Stimulated activated CD8-positive, alpha-beta memory T cell treated with anti-CD3 and anti-CD28 coated beads, Interleukin-4, amount 100 ng/mL, for 4 hours (primary cell): ENCODE data around the gene ATP10A.
"Not testable (repeated sequence)": the region's sequence is repeated elsewhere in the genome, so short reads cannot be mapped to it uniquely, and the experiment has no call there.

ENCODE experiments used
- DNase-seq, 2 donors: peaks; one replicate each; pipeline ENCODE4 v3.0.0-alpha.2; 2020; ENCODE audit warnings: low read depth in 2 of 2, low spot score in 1 of 2

ATP10A gene

DNA sequence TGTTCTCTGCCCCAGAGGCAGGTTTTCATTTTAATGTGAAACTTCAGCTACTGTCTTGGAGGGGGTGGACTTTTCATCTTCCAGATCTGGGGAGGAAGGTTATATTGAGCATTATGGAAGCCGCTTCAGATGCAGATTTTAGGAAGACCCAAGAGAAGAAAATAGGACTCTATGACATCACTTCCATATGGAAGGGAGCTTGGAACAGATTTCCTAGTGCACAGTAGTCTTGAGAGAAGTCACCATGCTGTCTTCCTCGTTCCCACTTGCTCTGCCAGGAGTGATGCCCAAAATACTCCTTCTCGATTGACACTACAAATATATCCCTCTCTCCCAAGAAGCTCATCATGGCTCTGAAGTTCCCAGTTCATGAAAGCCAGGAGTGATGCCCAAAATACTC is 197.2 kb downstream of the ATP10A start:
- no peak for DNase-seq

DNA sequence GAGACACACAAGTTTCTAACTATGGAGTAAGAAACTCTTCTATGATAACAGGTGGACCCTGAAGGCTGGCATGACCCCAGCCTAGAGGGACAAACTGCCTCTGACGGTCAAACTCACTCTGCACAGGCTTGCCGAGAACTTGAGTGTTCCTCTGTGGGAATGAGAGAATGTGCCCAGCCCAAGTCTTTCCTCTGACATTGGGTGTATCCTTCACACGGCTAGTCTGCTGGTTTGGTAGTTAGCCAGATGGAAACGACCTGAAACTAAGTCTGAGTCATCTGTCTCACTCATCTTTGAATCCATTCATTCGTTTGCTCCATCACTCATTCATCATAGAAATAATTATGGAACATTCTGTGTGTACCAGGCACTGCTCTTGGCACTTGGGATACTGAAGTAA is 198.4 kb downstream of the ATP10A start:
- DNase-seq, result no peak

DNA sequence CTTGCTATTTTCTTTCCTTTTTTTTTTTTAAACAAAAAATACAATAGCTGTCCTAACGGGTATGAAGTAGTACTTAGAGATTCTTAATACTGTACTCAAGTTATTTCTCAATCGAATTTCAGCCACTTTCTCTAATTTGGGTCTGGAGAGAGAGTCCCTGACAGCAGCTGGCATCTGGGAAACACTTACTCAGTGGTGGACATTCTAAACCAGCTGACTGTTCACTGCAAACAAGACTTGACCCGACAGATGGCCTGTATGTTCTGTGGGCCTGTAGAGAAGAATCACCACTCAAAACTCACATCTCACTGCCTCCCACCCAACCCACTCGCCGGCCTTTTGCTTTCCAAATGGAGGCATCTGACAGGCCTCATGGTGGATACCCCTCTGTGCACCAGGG is 199.6 kb downstream of the ATP10A start:
- DNase-seq, result no peak

DNA sequence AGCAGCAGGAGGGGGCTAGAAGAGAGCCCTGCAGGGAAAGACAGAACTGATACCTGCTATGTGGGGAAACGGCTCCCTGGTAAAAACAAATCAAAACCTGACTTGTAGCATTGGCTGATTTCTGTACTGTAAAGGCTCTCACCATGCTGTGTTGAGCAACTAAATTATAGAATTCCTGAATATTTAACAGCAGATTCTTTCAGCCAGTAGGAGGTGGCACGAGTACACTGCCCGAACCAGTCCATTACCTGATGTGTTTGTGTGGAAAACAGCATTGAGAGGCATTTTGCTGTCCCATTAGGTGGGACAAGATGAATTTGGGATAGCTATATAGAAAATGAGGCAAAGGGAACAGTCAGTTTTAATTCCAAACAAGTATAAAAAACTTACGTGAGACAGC is 201.2 kb downstream of the ATP10A start:
- DNase-seq, result no peak

DNA sequence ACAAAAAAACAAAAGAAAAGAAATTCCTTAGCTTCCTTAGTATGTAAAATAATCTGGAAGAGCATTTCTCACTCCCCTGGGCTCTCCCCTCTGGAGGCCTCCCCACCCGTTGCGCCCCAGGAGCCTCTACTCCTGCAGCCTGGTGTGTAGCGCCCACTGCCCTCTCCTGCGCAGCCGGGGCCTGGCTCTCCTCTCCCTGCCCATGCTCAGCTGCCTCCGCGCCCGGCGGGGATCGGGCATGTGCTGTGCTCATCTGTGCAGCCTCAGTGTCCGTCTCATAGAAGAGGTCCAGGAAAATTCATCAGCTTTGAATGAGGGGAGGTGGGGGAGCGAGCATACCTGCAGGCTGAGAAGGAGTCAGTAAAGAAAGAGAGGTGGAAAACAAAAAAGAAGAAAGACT is 203.9 kb downstream of the ATP10A start:
- DNase-seq, result no peak

DNA sequence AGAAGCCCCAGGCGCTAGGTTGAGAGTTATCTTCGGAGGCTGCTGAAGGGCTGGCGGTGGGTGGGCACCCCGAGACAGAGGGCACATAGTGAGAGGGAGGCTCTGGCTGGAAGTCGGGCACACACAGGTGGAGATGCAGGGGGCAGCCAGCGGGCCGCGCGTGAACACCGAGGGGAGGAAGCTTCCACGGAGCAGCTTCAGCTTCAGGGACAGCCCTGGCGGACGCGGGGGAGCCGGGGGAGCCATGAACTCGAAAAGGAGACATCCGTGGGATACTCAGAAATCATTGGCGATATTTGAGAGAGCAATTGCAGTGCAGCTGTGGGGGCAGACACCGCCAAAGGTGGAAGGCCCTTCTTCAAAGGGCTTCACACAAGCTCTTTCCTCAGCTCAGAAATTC is 204.6 kb downstream of the ATP10A start:
- no peak for DNase-seq

DNA sequence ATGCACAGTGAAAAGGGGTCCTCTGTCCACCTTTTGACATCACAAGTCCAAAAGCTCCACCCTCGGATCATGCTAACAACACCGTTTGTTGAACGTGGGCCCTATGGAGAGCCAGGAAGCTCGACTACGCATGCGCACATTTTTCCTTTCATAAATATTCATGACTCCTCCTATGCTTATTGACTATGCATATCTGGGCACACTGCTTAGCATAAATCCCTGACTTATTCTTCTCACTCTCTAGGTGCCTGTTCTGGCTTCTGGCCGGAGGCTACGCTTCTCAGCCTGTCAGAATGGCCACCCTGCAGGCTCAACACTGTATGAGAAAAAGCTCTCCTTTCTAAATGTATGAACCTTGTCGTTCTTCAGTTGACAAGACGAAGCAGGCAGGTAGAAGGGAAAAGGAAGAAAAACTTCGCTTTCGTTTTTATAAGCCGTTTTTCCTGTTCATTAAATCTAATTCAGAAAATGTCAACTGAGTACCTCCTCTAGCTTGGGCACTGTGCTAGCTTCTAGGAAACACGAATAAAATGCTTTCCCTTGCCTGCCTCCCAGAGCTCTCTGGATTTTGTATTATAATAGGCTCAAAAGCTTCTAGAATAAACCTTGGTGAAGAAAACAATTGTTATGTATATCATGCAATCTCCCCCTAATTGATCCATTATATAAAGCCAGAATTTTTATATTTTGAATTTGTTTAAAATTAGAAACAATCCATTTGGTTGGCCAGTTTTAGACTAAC is 207.7 kb downstream of the ATP10A start:
- no peak for DNase-seq

DNA sequence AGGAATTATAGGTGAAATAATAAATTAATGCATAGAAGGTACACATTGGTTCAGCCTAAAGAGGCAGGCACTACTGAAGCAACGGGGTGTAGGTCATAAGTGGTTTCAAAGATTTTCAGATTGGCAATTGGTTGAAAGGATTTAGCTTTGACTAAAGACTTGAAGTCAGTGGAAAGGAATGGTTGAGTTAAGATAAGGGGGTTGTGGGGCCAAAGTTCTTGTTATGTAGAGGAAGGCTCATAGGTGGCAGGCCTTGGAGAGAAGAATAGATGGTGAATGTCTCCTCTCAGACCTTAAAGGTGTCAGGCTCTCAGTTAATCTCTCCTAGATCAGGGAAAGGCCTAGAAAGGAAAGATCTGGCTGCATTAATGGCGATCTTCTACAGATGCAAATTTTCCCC is 209.8 kb downstream of the ATP10A start:
- no peak for DNase-seq

DNA sequence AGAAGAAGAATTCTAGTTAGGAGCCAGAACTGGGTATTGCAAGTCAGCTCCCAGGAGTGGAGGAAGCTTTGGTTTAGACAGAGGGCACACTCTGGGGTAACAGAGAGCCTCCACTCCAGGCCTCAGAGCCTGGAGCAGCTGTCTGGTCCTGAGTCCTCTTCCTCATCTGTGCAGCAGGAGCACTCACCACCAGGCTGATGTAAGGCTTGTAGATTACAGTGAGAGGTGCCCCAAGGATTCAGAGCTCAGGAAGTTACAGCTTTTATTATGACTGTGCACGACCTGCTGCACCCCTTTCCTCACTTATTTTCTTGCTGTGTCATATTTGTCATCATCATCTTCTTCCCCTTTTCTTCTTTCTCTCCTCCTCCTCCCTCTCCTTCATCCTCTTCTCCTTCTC is 210.4 kb downstream of the ATP10A start:
- DNase-seq, result no peak

DNA sequence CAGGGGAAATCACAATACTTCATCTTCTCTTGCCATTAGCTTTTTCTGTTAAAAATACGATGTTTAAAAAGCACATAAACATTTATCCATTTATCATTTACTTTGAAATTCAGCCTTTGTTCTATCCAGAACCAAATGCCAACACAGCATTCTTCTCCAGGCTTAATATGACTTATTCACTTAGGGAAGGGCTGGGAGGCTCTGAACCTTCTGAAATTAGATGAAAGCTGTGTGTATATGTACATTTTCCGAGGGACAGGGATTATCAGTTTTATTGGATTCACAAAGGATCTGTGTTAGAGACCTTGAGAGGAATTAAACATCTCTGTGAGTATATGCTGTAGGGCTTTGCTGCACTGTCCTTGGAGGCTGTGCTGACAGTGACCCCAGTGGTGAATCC is 213.7 kb downstream of the ATP10A start:
- DNase-seq, result no peak

DNA sequence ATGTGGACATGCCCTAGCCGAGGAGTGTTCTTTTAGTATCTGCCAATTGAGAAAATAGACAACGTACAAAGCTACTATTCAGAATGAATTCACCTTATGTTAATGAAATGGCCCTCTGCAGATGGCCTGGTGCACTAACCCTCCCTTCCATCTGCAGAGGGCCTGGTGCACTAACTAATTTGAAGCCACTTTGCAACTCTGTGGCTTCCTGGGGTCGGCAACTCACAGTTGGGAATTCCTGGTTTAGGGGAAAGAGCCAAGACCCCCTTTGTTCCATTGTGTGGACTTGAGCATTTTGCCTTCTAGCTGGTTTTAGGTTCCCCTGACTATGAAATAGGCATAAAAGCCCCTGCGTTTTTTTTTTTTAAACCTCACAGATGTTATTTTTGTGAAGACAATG is 220.0 kb downstream of the ATP10A start:
- no peak for DNase-seq

DNA sequence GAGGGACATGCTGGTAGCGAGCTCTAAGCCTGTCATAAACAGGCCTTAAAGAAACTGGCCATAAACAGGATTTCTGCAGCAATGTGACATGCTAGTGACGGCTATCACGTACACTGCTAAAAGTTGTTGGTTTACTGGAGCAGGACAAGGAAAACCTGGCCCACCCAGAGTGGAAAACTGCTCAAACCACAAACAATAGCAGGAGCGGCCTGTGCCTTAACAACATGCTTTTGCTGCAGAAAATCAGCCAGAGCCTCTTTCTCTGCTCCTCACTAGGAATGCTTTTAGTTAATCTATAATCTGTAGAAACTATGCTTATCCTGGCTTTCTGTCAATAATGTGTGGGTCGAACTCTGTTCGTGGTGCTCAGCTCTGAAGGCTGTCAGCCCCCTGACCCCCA is 221.4 kb downstream of the ATP10A start:
- no peak for DNase-seq

DNA sequence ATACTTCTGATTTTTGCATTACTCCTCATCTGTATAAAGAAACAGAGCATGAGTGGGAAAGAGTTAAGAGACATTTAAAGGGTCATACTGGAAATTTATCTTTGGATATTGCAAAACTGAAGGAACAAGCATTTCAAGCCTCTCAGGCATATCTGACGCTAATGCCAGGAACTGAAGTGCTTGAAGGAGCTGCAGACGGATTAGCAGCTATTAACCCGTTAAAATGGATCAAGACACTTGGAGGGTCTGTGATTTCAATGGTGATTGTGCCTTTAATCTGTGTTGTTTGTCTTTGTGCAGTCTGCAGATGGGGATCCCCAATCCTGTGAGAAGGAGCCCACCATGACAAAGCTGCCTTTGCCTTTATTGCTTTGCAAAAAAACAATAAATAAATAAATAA is 221.8 kb downstream of the ATP10A start:
- no peak for DNase-seq

DNA sequence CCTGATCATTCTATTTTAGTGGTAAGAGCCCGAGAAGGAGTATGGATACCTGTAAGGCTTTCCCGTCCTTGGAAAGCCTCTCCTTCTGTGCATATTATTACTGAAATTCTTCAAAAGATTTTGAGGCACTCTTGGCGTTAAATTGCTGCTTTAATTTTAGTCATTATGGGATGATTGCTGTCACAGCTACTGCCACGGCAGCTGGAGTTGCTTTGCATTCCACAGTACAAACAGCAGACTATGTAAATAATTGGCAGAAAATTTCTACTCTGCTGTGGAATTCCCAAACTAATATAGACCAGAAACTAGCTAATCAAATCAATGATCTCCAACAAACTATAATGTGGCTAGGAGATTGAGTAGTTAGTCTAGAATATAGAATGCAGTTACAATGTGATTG is 222.2 kb downstream of the ATP10A start:
- not testable (repeated sequence) for DNase-seq

DNA sequence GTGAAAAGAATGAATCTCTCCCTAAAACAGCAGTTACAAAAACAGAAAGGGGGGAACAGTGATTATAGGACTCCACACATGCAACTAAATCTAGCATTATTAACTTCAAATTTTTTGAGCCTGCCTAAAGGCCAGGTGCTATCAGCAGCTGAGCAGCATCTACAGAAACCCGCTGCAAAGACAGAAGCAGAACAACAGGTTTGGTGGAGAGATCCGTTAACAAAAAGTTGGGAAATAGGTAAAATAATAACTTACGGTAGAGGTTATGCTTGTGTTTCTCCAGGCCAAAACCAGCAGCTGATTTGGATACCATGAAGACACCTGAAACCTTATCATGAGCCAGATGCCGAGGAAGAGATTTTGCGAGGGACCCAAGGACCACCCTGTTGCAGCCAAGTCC is 222.7 kb downstream of the ATP10A start:
- DNase-seq, result no peak

DNA sequence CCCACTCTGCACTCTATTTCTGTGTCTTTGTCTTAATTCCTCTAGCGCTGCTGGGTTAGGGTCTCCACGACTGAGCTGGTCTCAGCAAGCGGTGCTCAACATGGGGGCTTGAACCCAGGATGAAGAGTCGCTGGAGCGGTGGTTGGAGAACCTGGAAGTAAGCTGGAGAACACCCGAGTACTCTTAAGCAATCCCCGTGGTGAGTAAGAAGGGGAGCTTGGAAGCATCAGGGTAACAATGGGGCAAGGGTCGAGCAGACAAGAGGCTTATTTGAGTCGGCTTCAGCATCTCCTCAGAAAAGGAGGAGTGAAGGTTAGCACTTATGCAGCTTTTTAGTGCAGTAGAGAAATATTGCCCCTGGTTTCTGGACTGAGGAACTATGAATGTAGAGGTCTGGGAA is 226.6 kb downstream of the ATP10A start:
- DNase-seq, result not testable (repeated sequence)

DNA sequence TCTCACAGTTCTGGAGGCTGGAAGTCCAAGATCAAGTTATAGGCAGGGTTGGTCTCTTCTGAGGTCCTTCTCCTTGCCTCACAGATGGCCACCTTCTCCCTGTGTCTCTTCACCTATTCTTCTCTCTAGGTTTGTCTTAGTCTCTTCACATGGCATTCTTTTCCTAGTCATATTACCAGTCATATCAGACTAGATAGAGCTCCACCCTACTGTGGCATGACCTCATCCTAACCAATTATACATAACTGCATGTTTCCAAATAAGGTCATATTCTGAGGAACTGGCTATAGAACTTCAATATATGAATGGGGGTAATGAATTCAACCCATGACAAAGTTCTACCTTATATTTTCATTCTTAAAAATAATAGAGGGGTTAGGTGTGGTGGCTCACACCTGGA is 227.9 kb downstream of the ATP10A start:
- DNase-seq, result no peak

DNA sequence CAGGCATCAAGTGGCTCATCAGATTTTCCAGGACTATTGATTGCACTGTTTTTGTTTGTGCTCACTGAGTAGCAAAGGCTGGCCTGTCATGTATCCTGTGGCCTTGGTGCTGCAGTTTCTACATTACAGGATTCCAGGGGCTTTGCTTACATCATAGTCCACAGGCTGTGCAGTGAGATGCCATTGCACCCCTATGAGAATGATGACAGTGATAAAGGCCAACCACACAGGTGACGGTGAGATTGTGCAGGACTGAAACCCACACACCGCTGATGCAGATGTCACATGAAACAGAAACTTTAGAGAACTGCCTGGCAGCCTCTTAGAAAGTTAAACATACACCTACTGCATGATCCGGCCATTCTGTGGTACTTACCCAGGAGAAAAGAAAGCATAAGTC is 229.3 kb downstream of the ATP10A start:
- no peak for DNase-seq

DNA sequence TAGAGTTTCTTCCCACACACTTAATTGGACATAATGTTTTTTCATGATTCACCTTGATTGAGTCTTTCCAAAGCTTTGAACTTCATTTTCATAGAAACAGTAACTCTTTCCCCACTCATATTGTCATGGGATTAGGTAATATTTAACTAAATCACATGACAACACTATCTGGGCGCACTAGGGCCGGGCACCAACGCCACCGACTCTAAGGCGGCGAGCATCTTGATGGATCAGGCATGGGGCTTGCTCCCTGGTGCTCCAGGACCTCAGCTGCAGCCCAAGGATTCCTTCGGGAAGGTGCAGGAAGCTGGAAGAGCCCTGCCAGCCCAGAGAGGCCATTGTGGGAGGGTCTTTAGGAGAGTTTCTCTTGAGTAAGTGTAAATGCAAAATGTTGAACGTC is 231.2 kb downstream of the ATP10A start:
- no peak for DNase-seq
